ENCODE measurements around the gene VAMP3.

VAMP3 gene

GRCh38 chr1:7821282-7821681 is 50.2 kb downstream of the VAMP3 start:
- no peak for DNase-seq

- DNase-seq, result no peak
Observed at GRCh38 chr1:7824701-7825100, 53.6 kb downstream of the VAMP3 start.

GRCh38 chr1:7826363-7826762 is 55.3 kb downstream of the VAMP3 start:
- DNase-seq, result no peak

- no peak for DNase-seq
Observed at GRCh38 chr1:7827126-7827955, 56.2 kb downstream of the VAMP3 start.
